Measurements from ENCODE around the gene SMC1B.
"Not testable (repeated sequence)": the region's sequence is repeated elsewhere in the genome, so short reads cannot be mapped to it uniquely, and the experiment has no call there.

Gene SMC1B

GRCh38 chr22:45341498-45341897, 71.9 kb downstream of the SMC1B start:
- DNase-seq (ENCODE audit: low spot score): no peak

- no peak for DNase-seq (ENCODE audit: low spot score)
These were observed 73.1 kb downstream of the SMC1B start for GRCh38 chr22:45340323-45340722.

GRCh38 chr22:45338795-45339194, 74.6 kb downstream of the SMC1B start:
- DNase-seq (ENCODE audit: low spot score): no peak

GRCh38 chr22:45337536-45337935, 75.9 kb downstream of the SMC1B start:
- no peak for DNase-seq (ENCODE audit: low spot score)

GRCh38 chr22:45336971-45337431, 76.4 kb downstream of the SMC1B start:
- DNase-seq (ENCODE audit: low spot score): no peak

GRCh38 chr22:45335854-45336522, 77.4 kb downstream of the SMC1B start:
- DNase-seq (ENCODE audit: low spot score): no peak

GRCh38 chr22:45335021-45335818, 78.2 kb downstream of the SMC1B start:
- DNase-seq (ENCODE audit: low spot score): peak; percentile 54

- no peak for DNase-seq (ENCODE audit: low spot score)
These were observed 78.9 kb downstream of the SMC1B start for GRCh38 chr22:45334528-45334927.

GRCh38 chr22:45334068-45334467, 79.3 kb downstream of the SMC1B start:
- DNase-seq (ENCODE audit: low spot score): no peak

- DNase-seq (ENCODE audit: low spot score): no peak
These were observed 81.4 kb downstream of the SMC1B start for GRCh38 chr22:45332001-45332400.

GRCh38 chr22:45331486-45331885, 81.9 kb downstream of the SMC1B start:
- no peak for DNase-seq (ENCODE audit: low spot score)

- DNase-seq (ENCODE audit: low spot score): no peak
These were observed 82.9 kb downstream of the SMC1B start for GRCh38 chr22:45330548-45330947.

- peak; percentile 85 for DNase-seq (ENCODE audit: low spot score)
These were observed 83.9 kb downstream of the SMC1B start for GRCh38 chr22:45329530-45329936.

- DNase-seq (ENCODE audit: low spot score): peak; percentile 80
These were observed 84.4 kb downstream of the SMC1B start for GRCh38 chr22:45328822-45329529.

- not testable (repeated sequence) for DNase-seq (ENCODE audit: low spot score)
These were observed 85.1 kb downstream of the SMC1B start for GRCh38 chr22:45328261-45328660.

GRCh38 chr22:45324311-45324711, 89.1 kb downstream of the SMC1B start:
- DNase-seq (ENCODE audit: low spot score): no peak

- no peak for DNase-seq (ENCODE audit: low spot score)
These were observed 89.7 kb downstream of the SMC1B start for GRCh38 chr22:45323695-45324094.

- no peak for DNase-seq (ENCODE audit: low spot score)
These were observed 90.4 kb downstream of the SMC1B start for GRCh38 chr22:45322873-45323525.

GRCh38 chr22:45321827-45322226, 91.6 kb downstream of the SMC1B start:
- DNase-seq (ENCODE audit: low spot score): no peak

GRCh38 chr22:45320357-45320976, 92.9 kb downstream of the SMC1B start:
- DNase-seq (ENCODE audit: low spot score): no peak

- no peak for DNase-seq (ENCODE audit: low spot score)
These were observed 94.1 kb downstream of the SMC1B start for GRCh38 chr22:45319324-45319685.
